Spleen (tissue), 7 donors: ENCODE data around the gene PHRF1.

Experiments
- POLR2A ChIP-seq, 3 donors: fragments of 450-650 bp; IDR thresholded peaks; one replicate each; pipeline ENCODE4 v1.5.1; 2017; ENCODE audit warnings: antibody characterized with exemption in 3 of 3, mild to moderate bottlenecking in 1 of 3
- POLR2AphosphoS5 ChIP-seq, 3 donors: sonication (generic); formaldehyde crosslinking; IDR thresholded peaks; one replicate each; pipeline ENCODE4 v1.5.1; 2017; ENCODE audit warnings: antibody characterized with exemption in 3 of 3
- TF ChIP-seq, protein P1 (sequence below), 11 experiments: fragments of 200-600 bp in 7 of 11; fragments of 450-650 bp in 4 of 11; sonication (generic) in 4 of 11; IDR thresholded peaks in 8 of 11; conservative IDR thresholded peaks in 3 of 11; 1 replicate in 7 of 11; 2 replicates in 4 of 11; pipeline versions ENCODE4 v1.4.0 to v1.8.0; 2016 to 2021; ENCODE audit warnings: antibody characterized with exemption in 11 of 11, inconsistent platforms in 4 of 11, mild to moderate bottlenecking in 1 of 11
- donor health status: DM: no; HTN: no; CAD: no; lungs with moderate emphysema.
- donor health status: DM: no; HTN: no; CAD: no.
- donor health status: DM: no; HTN: no; CAD: no.

DNA sequence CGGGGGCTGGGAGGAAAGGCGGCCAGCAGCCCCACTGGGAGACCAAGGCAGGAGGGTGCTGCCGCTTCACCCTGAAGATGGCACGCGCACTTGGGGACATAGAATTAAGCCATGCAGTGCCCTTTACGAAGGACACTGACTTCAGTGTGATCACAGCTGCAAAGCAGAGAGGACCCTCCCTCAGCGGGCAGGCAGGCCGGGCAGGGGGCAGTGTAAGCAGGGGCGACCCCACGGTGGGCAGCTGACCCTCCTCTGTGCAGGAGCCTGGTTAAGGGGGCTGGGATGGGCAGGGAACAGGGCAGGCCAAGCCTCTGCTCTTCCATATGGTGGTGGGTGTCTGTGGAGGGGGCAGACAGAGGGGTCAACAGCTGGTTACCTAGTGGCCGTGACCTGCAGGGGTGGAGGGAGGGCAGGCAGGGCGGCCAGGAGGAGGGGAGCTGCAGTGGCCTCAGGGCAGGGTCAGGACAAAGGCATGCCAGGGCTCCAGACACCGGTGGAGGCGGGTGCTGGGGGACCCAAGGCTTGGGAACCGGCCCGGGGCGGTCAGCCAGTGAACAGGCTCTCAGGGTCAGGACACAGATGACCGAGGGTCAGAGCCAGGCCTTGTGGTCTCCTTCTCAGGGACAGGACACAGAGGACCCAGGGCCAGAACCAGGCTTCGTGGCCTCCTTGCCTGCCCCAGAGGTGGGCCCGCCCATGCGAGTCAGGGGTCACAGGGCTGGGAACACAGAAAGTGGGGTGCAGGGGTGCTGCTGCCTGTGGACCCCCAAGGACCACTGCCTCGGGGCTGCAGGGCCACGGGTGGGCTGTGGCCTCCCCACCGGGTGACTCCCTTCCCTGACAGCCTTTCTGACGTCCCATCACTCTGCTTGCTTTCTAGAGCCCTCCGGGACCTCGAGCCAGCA lies 22.9 kb upstream of the PHRF1 start:
- TF ChIP-seq, protein P1, sequence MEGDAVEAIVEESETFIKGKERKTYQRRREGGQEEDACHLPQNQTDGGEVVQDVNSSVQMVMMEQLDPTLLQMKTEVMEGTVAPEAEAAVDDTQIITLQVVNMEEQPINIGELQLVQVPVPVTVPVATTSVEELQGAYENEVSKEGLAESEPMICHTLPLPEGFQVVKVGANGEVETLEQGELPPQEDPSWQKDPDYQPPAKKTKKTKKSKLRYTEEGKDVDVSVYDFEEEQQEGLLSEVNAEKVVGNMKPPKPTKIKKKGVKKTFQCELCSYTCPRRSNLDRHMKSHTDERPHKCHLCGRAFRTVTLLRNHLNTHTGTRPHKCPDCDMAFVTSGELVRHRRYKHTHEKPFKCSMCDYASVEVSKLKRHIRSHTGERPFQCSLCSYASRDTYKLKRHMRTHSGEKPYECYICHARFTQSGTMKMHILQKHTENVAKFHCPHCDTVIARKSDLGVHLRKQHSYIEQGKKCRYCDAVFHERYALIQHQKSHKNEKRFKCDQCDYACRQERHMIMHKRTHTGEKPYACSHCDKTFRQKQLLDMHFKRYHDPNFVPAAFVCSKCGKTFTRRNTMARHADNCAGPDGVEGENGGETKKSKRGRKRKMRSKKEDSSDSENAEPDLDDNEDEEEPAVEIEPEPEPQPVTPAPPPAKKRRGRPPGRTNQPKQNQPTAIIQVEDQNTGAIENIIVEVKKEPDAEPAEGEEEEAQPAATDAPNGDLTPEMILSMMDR (IDR thresholded peaks at IDR 0.05 in 8 of 11, conservative IDR thresholded peaks at IDR 0.05 in 3 of 11): no peak
- TF ChIP-seq POLR2A (IDR thresholded peaks at IDR 0.05): no peak
- TF ChIP-seq POLR2AphosphoS5 (IDR thresholded peaks at IDR 0.05): no peak
